Gastrocnemius medialis (tissue), 4 donors: ENCODE data around the gene CIAPIN1. TPM values are rescaled to one million over a fixed set of nuclear protein-coding genes. Genes with fewer than 3 reads are reported as not detected.
A peak's percentile ranks its signal among the peaks of the same experiment; 100 is the strongest.

Source experiments
- ATAC-seq, 2 donors: fragments of 150-250 bp; one replicate each; pipeline ENCODE4 v1.9.1; 2016
- DNase-seq, 2 donors: peaks; one replicate each; pipeline ENCODE4 v3.0.0-alpha.2; 2019
- H3K27ac ChIP-seq, 4 donors: fragments of 200-600 bp; sonication (generic); 1 replicate in 1 of 4; 2 replicates in 3 of 4; pipeline ENCODE4 v1.5.1; 2016 to 2018; ENCODE audit warnings: mild to moderate bottlenecking in 2 of 4, moderate library complexity in 1 of 4
- H3K27me3 ChIP-seq, 3 donors: fragments of 200-600 bp; sonication (generic) in 2 of 3; 1 replicate in 1 of 3; 2 replicates in 2 of 3; pipeline versions ENCODE4 v1.5.1 to v1.6.0; 2016 to 2019; ENCODE audit warnings: mild to moderate bottlenecking in 1 of 3, moderate library complexity in 1 of 3
- H3K36me3 ChIP-seq, 2 donors: fragments of 200-600 bp; sonication (generic) in 1 of 2; one replicate each; pipeline ENCODE4 v1.5.1; 2017 to 2018
- H3K4me1 ChIP-seq, 2 donors: fragments of 200-600 bp; sonication (generic) in 1 of 2; one replicate each; pipeline ENCODE4 v1.5.1; 2016 to 2017; ENCODE audit warnings: mild to moderate bottlenecking in 2 of 2
- H3K4me3 ChIP-seq, 4 donors: fragments of 200-600 bp; sonication (generic) in 3 of 4; 1 replicate in 1 of 4; 2 replicates in 3 of 4; pipeline ENCODE4 v1.5.1; 2016 to 2019; ENCODE audit warnings: mild to moderate bottlenecking in 2 of 4
- H3K9me3 ChIP-seq, 3 donors: fragments of 200-600 bp; sonication (generic) in 2 of 3; 1 replicate in 1 of 3; 2 replicates in 2 of 3; pipeline ENCODE4 v1.5.1; 2016 to 2019
- POLR2A ChIP-seq, 2 donors: fragments of 450-650 bp; IDR thresholded peaks; one replicate each; pipeline ENCODE4 v1.6.1; 2017; ENCODE audit warnings: antibody characterized with exemption in 2 of 2, mild to moderate bottlenecking in 2 of 2, moderate library complexity in 2 of 2
- in situ Hi-C, 4 donors: fragments of 200-750 bp; cut with MboI; loops; one replicate each; pipeline versions ENCODE4 v1.15.0 to v1.8.0; 2017; ENCODE audit warnings: low sequenced_read_pairs in 4 of 4
- intact Hi-C: fragments of 100-400 bp; cut with DNase I; formaldehyde crosslinking; loops from one replicate; pipeline ENCODE4 v1.15.1; 2023; ENCODE audit warnings: low total_unique reads
- total RNA-seq, 4 donors: library from RNA; depleted of rRNA; stranded (reverse); fragments of >200 nt; gene quantifications; one replicate each; pipeline versions ENCODE4 v1.1.0 to v1.2.3, GENCODE V29; 2016
- TF ChIP-seq, protein P1 (sequence below), 5 experiments: fragments of 450-650 bp in 3 of 5; fragments of 200-600 bp in 2 of 5; sonication (generic) in 2 of 5; IDR thresholded peaks in 4 of 5; conservative IDR thresholded peaks in 1 of 5; 1 replicate in 4 of 5; 2 replicates in 1 of 5; pipeline ENCODE4 v1.5.1; 2016 to 2019; ENCODE audit warnings: antibody characterized with exemption in 5 of 5, mild to moderate bottlenecking in 3 of 5, moderate library complexity in 3 of 5

Gene CIAPIN1
- total RNA-seq, 4 donors from 2014 or later = 31.0 to 38.8 (median 37.9) TPM

- no peak for DNase-seq
- TF ChIP-seq, protein P1, sequence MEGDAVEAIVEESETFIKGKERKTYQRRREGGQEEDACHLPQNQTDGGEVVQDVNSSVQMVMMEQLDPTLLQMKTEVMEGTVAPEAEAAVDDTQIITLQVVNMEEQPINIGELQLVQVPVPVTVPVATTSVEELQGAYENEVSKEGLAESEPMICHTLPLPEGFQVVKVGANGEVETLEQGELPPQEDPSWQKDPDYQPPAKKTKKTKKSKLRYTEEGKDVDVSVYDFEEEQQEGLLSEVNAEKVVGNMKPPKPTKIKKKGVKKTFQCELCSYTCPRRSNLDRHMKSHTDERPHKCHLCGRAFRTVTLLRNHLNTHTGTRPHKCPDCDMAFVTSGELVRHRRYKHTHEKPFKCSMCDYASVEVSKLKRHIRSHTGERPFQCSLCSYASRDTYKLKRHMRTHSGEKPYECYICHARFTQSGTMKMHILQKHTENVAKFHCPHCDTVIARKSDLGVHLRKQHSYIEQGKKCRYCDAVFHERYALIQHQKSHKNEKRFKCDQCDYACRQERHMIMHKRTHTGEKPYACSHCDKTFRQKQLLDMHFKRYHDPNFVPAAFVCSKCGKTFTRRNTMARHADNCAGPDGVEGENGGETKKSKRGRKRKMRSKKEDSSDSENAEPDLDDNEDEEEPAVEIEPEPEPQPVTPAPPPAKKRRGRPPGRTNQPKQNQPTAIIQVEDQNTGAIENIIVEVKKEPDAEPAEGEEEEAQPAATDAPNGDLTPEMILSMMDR (IDR thresholded peaks at IDR 0.05 in 4 of 5, conservative IDR thresholded peaks at IDR 0.05 in 1 of 5) = no peak
- TF ChIP-seq POLR2A (IDR thresholded peaks at IDR 0.05) = no peak
- Histone ChIP-seq H3K27me3 (no peaks in the 10 kb centered on the region), H3K4me1 (peaks cover 0 to 5% of the 10 kb centered on the region in 2 donors), H3K4me3 (no peak overlapping the region), H3K9me3 (no peaks in the 10 kb centered on the region), H3K27ac (no peak overlapping the region), H3K36me3 (peaks cover 2 to 44% of the 10 kb centered on the region in 2 donors)
- ATAC-seq = no peak
- in situ Hi-C loops (loop anchor here in 1 of 4 donors (10.0 to 25.0 kb wide), 2 partner anchors 87 to 310 kb away; partner anchors contain the start of gene KATNB1), intact Hi-C loops (no loop called here)
Observed at GRCh38 chr16:57427307-57427706, 19.9 kb downstream of the CIAPIN1 start.

- peak overlapping the region in 1 of 4 donors; percentile 13 for H3K27ac ChIP-seq
- ATAC-seq (no peak), DNase-seq (no peak)
- intact Hi-C loops = no loop called here
- H3K36me3 ChIP-seq = peaks cover 2 to 34% of the 10 kb centered on the region in 2 donors
- in situ Hi-C loops = loop anchor here in 1 of 4 donors (10.0 to 25.0 kb wide), 2 partner anchors 88 to 311 kb away; partner anchors contain the start of gene KATNB1
- no peaks in the 10 kb centered on the region for H3K9me3 ChIP-seq
- H3K27me3 ChIP-seq = no peaks in the 10 kb centered on the region
- TF ChIP-seq POLR2A (IDR thresholded peaks at IDR 0.05) = no peak
- TF ChIP-seq, protein P1 (IDR thresholded peaks at IDR 0.05 in 4 of 5, conservative IDR thresholded peaks at IDR 0.05 in 1 of 5) = no peak
- H3K4me1 ChIP-seq = peaks cover 0 to 5% of the 10 kb centered on the region in 2 donors
- H3K4me3 ChIP-seq = no peak overlapping the region
Observed at GRCh38 chr16:57426356-57426755, 20.8 kb downstream of the CIAPIN1 start.

DNA sequence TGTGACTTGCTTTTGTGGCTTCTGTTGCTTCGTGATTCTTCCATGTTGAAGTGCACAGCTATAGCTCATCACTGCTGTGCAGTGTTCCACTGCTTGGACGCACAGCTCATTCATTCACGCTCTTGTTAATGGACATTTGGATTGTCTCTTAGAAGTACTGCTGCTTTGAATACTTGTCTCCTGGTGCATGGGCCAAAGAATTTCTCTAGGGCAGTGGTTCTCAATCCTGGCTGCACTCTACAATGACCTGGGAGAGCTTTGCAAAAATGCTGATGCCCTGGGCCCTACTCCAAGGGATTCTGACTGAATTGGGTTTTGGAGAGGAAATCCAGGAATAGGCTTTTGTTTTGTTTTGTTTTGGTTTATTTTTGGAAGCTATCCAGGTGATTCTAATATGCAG, 22.6 kb downstream of the CIAPIN1 start:
- no peaks in the 10 kb centered on the region for H3K9me3 ChIP-seq
- no peaks in the 10 kb centered on the region for H3K27me3 ChIP-seq
- no peak overlapping the region for H3K27ac ChIP-seq
- H3K4me1 ChIP-seq = peaks cover 0 to 5% of the 10 kb centered on the region in 2 donors
- in situ Hi-C loops (loop anchor here in 2 of 4 donors (5.0 to 25.0 kb wide), 3 partner anchors 90 to 337 kb away; partner anchors contain the start of gene CPNE2 (in 1 of the 2)), intact Hi-C loops (no loop called here)
- TF ChIP-seq, protein P1 (IDR thresholded peaks at IDR 0.05 in 4 of 5, conservative IDR thresholded peaks at IDR 0.05 in 1 of 5) = no peak
- TF ChIP-seq POLR2A (IDR thresholded peaks at IDR 0.05) = no peak
- DNase-seq = no peak
- H3K36me3 ChIP-seq = peaks cover 2 to 17% of the 10 kb centered on the region in 2 donors
- peak in 1 of 2 donors; percentile 26 for ATAC-seq
- H3K4me3 ChIP-seq = no peak overlapping the region

DNA sequence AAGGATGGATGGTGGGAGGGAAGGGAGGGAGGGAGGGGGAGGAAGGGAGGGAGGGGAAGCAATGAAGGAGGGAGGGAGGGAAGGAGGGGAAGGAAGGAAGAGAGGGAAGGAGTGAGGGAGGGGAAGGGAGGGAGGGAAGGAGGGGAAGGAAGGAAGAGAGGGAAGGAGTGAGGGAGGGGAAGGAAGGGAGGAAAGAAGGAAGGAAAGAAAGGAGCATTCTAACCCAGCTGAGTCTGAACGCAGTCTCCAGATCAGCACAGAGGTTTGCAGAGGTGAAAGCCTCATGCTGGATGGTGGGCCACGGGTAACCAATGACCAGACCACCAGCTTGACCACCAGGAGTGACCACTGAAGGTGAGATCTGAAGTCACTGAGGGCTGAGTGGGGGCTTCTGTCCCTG, 24.0 kb downstream of the CIAPIN1 start:
- H3K4me3 ChIP-seq = no peak overlapping the region
- DNase-seq (no peak), ATAC-seq (no peak)
- no peak overlapping the region for H3K27ac ChIP-seq
- no peaks in the 10 kb centered on the region for H3K27me3 ChIP-seq
- TF ChIP-seq, protein P1 (IDR thresholded peaks at IDR 0.05 in 4 of 5, conservative IDR thresholded peaks at IDR 0.05 in 1 of 5) = no peak
- no peak for TF ChIP-seq POLR2A (IDR thresholded peaks at IDR 0.05)
- no peaks in the 10 kb centered on the region for H3K9me3 ChIP-seq
- intact Hi-C loops = no loop called here
- H3K4me1 ChIP-seq = peaks cover 6 to 9% of the 10 kb centered on the region in 2 donors
- H3K36me3 ChIP-seq = peaks cover 0 to 5% of the 10 kb centered on the region in 2 donors
- in situ Hi-C loops = loop anchor here in 2 of 4 donors (5.0 to 25.0 kb wide), 3 partner anchors 92 to 336 kb away; partner anchors contain the start of gene CPNE2 (in 1 of the 2)
